ENCODE results near the gene THAP8.

GRCh38 chr19:36026091-36026876 is 27.8 kb downstream of the THAP8 start:
- TF ChIP-seq SP1 (IDR thresholded peaks at IDR 0.05) = no peak
- TF ChIP-seq L3MBTL2 (conservative IDR thresholded peaks at IDR 0.05) = no peak
- TF ChIP-seq BHLHE40 (IDR thresholded peaks at IDR 0.05; ENCODE audit: borderline replicate concordance) = no peak
- TF ChIP-seq FOXK2 (IDR thresholded peaks at IDR 0.05) = no peak
- no peak for TF ChIP-seq NFRKB (IDR thresholded peaks at IDR 0.05)
- TF ChIP-seq HDGF (IDR thresholded peaks at IDR 0.05; ENCODE audit: borderline replicate concordance) = no peak
- no peak for TF ChIP-seq ELF4 (IDR thresholded peaks at IDR 0.05)
- no peak for TF ChIP-seq TARDBP (IDR thresholded peaks at IDR 0.05)
- no peak for TF ChIP-seq LEF1 (IDR thresholded peaks at IDR 0.05; ENCODE audit: borderline replicate concordance)
- TF ChIP-seq SUZ12 (IDR thresholded peaks at IDR 0.05) = no peak
- TF ChIP-seq, protein P1, sequence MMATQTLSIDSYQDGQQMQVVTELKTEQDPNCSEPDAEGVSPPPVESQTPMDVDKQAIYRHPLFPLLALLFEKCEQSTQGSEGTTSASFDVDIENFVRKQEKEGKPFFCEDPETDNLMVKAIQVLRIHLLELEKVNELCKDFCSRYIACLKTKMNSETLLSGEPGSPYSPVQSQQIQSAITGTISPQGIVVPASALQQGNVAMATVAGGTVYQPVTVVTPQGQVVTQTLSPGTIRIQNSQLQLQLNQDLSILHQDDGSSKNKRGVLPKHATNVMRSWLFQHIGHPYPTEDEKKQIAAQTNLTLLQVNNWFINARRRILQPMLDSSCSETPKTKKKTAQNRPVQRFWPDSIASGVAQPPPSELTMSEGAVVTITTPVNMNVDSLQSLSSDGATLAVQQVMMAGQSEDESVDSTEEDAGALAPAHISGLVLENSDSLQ (IDR thresholded peaks at IDR 0.05) = no peak
- TF ChIP-seq FOXM1 (IDR thresholded peaks at IDR 0.05; ENCODE audit: borderline replicate concordance) = no peak
- TF ChIP-seq FOXA1 (IDR thresholded peaks at IDR 0.05) = no peak
